ENCODE measurements around the gene GALNT11. TPM values are rescaled to one million over a fixed set of nuclear protein-coding genes. Genes with fewer than 3 reads are reported as not detected.
"Not testable (repeated sequence)": the region's sequence is repeated elsewhere in the genome, so short reads cannot be mapped to it uniquely, and the experiment has no call there.

GALNT11 gene
- total RNA-seq, result 28.1 and 41.8 TPM in 2 replicates

- DNase-seq (ENCODE audit: low read depth in 2 of 2), result peak; percentile 62 to 89
These were observed at the start of gene GALNT11 for GRCh38 chr7:152025077-152025936. Gene GALNT11, plus strand, starts transcription at chr7:152025674. Its CDS starts 68,554 bp downstream, at chr7:152094228.

GRCh38 chr7:151978616-151979015 lies 46.9 kb upstream of the GALNT11 start:
- no peak for DNase-seq (ENCODE audit: low read depth in 2 of 2)

GRCh38 chr7:151981223-151981622 lies 44.3 kb upstream of the GALNT11 start:
- DNase-seq (ENCODE audit: low read depth in 2 of 2), result no peak

- DNase-seq (ENCODE audit: low read depth in 2 of 2), result no peak
These were observed 42.7 kb upstream of the GALNT11 start for GRCh38 chr7:151982806-151983205.

- no peak for DNase-seq (ENCODE audit: low read depth in 2 of 2)
These were observed 40.9 kb upstream of the GALNT11 start for GRCh38 chr7:151984612-151985011.

DNA sequence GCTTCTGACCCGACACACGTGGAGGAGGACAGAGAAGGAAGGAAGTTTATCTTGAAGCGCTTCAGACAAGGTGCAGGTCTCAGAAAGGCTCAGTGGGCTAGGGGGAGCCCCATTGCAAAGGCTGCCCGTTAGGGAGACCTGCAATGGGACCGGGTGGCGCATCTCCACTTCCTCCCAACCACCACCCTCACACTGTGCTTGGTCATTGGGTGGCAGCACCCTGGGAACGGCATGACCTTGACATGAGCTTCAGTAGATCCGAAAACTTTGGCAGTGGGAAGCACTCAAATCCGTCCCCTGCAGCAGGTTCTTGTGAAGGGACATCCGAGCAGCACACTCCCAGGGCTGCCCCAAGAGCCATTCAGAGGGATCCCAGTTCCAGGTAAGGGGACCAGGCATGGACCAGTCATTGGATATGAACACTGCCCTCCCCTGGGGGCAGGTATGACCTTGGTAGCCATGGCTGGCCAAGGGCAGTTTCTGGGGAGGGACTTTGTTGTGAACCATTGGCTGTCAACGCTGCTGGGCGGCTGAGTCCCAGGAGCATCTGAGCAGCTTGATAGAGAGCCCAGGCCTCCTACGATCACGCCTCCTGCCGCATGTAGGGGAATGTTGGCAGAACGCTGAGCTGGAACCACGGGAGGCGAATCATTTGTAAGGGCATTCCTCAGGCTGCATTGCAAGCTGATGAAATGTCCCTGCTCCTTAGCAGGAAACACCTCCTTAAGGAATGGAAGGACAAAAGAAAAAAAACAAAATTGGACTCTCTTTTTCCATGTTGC lies 37.5 kb upstream of the GALNT11 start:
- DNase-seq (ENCODE audit: low read depth in 2 of 2), result no peak

DNA sequence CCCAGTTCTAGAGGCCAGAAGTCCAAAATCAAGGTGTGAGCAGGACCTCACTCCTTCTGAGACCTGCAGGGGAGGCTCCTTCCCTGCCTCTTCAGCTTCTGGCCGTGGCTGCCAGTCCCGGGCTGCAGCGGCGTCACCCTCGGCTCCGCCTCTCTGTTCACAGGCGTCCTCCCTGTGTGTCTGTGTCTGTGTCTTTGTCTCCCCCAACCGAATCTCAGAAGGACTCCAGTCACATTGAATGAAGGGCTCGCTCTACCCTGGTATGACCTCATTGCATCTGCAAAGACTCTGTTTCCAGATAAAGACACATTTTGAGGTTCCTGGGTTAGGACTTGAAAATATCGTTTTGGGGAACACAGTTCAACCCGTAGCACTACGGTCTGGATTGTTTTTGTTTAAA lies 33.1 kb upstream of the GALNT11 start:
- DNase-seq (ENCODE audit: low read depth in 2 of 2), result peak in 1 of 2 donors; percentile 4

DNA sequence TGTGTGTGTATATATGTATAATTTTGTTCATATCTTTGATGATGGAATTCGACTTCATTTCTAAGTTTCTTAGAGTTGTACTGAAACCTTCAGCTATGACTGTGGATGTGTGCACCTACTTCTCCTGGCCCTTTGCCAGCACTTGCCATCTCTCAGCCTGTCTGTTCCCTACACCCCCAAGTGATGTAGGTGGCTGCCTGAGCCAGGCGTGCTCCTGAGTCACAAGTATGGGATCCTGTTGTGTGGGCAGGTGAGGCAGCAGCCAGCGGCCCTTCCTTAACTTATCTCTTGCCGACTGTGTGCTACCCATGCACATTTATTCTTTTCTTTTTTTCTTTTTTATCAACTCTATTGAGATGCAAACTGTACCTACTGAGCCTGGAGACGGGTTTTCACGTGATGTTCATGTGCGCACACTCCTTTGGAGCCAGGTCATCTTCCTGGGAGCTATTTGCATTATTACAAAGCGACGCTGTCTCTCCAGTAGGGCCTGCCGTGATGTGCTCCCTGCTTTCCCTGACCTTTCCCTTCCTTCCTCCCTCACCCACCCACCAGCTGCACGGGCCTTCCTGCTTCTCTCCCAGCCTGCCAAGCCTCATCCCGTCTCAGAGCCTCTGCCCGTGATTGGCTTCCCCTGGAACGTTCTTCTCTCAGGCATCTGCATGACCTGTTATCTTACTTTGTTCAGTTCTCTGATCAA lies 31.3 kb upstream of the GALNT11 start:
- peak in 1 of 2 donors; percentile 5 for DNase-seq (ENCODE audit: low read depth in 2 of 2)

- DNase-seq (ENCODE audit: low read depth in 2 of 2), result no peak
These were observed 25.9 kb upstream of the GALNT11 start for GRCh38 chr7:151999424-152000090.

GRCh38 chr7:152000191-152000590 lies 25.3 kb upstream of the GALNT11 start:
- no peak for DNase-seq (ENCODE audit: low read depth in 2 of 2)

GRCh38 chr7:152006336-152006735 lies 19.1 kb upstream of the GALNT11 start:
- no peak for DNase-seq (ENCODE audit: low read depth in 2 of 2)

DNA sequence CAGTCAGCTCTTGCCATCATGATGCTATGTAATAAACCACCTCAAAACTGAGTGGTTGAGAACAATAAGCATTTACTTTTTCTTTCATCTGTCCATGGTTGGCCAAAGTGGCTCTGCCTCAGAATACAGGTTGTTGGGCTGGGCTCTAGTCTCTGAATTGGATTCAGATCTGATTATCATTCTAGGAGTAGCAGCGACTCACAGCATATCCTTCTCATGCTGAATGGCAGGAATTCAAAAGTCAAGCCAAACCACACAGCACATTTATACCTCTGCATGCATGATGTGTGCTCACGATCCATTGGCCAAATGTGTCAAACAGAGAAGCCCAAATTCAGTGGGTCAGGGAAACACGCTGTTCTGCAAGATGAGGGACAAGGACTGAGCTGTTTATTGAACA lies 13.6 kb upstream of the GALNT11 start:
- no peak for DNase-seq (ENCODE audit: low read depth in 2 of 2)

- no peak for DNase-seq (ENCODE audit: low read depth in 2 of 2)
These were observed 12.2 kb upstream of the GALNT11 start for GRCh38 chr7:152013230-152013629.

DNA sequence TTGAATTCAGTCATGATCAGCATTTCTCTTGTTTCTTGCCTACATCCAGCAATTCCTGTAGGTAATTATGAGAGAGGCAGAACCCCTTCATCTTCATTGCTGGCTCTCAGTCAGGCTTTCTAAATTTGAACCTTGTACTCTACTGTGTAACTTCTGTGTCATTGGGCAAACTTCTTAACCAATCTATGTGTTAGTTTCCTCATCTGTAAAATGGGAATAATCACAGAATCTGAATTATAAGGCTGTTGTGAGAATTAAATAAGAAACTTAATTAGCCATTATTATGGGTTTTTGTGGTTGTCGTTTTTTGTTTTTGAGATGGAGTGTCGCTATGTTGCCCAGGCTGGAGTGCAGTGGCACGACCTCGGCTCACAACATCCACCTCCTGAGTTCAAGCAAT lies 11.5 kb upstream of the GALNT11 start:
- no peak for DNase-seq (ENCODE audit: low read depth in 2 of 2)

- DNase-seq (ENCODE audit: low read depth in 2 of 2), result no peak
These were observed 10.8 kb upstream of the GALNT11 start for GRCh38 chr7:152014722-152015121.

DNA sequence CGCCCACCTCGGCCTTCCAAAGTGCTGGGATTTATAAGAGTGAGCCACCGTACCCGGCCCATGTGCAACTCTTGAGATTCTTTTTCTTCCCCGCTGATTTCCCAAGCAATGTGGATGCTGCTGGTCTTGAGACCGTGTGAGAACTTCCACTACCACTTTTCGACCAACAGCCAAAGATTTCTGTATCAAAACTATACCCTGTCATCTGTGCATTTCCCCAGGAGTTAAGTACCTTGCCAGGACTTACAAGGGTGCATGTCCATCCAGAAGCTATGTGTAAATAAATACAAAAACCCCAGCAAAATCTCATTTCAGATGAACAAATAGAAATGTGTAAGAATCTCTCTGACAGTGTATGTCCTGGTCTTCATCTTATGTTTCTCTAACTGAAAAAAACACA lies 9.9 kb upstream of the GALNT11 start:
- DNase-seq (ENCODE audit: low read depth in 2 of 2), result no peak

DNA sequence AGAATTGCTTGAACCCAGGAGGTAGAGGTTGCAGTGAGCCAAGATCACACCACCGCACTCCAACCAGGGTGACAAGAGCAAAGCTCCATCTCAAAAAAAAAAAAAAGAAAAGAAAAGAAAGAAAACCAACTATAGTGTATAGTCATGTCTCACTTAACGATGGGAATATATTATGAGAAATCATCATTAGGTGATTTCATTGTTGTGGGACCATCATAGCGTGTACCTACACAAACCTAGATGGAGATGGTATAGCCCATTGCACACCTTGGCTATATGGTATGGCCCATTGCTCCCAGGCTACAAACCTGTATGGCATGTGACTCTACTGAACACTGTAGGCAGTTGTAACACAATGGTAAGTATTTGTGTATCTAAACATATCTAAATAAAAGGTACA lies 8.5 kb upstream of the GALNT11 start:
- no peak for DNase-seq (ENCODE audit: low read depth in 2 of 2)

DNA sequence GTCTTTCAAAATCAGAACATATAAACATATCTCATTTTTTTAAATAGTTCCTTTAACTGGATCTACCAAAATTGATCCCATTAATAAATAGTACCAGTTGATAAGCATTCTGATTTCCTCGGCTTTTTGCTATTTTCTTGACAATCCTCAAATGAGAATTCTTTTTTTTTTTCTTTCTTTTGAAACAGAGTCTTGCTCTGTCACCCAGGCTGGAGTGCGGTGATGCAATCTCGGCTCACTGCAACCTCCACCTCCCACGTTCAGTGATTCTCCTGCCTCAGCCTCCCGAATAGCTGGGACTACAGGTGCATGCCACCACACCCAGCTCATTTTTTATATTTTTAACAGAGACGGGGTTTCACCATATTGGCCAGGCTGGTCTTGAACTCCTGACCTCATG lies 7.8 kb upstream of the GALNT11 start:
- not testable (repeated sequence) for DNase-seq (ENCODE audit: low read depth in 2 of 2)

GRCh38 chr7:152021740-152022139 lies 3.7 kb upstream of the GALNT11 start:
- DNase-seq (ENCODE audit: low read depth in 2 of 2), result not testable (repeated sequence)

DNA sequence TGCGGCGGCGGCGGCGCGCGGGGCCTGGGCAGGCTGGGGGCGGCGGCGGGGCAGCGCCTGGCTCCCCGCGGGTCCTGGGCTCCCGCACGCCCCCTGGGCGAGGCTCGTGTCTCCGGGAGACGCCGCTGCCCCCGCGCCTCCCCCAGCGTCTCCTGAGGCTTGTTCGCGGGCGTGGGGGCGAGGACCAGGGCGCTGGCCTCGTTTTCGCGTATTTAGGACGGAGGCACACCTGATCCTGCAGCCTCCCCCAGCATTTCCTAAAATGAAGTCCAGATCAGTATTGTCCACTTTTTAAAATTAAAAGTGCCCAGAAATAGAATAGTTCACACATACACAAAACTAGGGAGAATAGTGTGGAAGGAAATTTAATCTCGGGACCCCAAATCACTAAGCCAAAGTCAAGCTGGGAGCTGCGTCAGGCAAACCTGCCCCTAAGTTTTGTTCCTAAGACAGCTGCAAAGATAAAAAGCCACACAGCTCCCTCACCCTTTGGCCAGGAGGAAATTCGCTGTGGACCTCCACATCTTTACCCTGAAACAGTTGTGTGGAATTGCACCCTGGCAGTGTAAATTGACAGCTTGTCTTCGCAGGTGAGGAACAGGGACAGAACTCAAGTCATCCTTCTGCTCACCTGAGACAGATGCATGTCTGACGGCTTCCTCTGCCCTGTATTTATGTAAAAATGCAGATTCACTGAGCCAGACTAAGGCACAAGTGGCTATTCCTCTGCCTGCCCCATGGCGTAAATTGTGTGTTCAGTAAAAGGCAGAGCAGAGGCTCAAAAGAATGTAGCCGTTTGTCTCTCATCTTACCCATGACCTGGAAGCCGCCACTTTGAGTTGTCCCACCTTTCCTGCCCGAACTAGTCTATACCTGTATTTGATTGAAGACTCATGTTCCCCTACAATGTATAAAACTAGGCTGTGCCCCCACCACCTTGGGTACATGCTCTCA lies 740 bp downstream of the GALNT11 start:
- DNase-seq (ENCODE audit: low read depth in 2 of 2), result no peak
